ENCODE data around the gene ZNF688. TPM values are rescaled to one million over a fixed set of nuclear protein-coding genes. Genes with fewer than 3 reads are reported as not detected.
A peak's percentile ranks its signal among the peaks of the same experiment; 100 is the strongest.
"Not testable (repeated sequence)": the region's sequence is repeated elsewhere in the genome, so short reads cannot be mapped to it uniquely, and the experiment has no call there.

The ZNF688 gene
- polyA plus RNA-seq, 2 donors = 8.4 to 16.3 TPM

DNA sequence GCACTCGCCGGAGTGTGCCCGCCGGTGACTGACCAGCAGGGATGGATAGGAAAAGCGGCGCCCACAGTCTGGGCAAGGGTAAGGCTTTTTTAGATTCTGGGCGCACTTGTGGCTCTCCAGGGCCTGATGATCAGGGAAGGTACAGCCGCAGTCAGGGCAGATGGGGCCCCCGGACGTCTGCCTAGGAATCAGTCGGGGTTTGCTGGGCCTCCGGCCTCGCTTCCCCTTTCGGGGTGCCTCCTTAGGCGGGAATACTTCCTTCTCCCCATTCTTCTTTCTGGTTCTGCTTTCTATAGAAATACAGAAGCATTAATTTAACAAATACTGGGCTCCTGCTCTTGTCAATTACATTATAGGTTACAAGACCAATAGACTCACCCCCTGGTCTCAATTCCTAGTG is 33.6 kb upstream of the ZNF688 start:
- H3K36me3 ChIP-seq (ENCODE audit: control insufficient read depth in 2 of 2, insufficient read depth in 2 of 2, low read length in 1 of 2) = peaks cover 15 to 17% of the 10 kb centered on the region in 2 donors
- H3K4me1 ChIP-seq (ENCODE audit: control insufficient read depth in 2 of 2, insufficient read depth in 2 of 2, low read length in 1 of 2) = no peaks in the 10 kb centered on the region
- no peak overlapping the region for H3K4me3 ChIP-seq (ENCODE audit: low read depth in 1 of 2, low read length in 2 of 2)
- no peaks in the 10 kb centered on the region for H3K27me3 ChIP-seq (ENCODE audit: control insufficient read depth in 1 of 2, insufficient read depth in 2 of 2, low read length in 2 of 2)
- peaks cover 0 to 2% of the 10 kb centered on the region in 2 donors for H3K9me3 ChIP-seq (ENCODE audit: control insufficient read depth in 2 of 2, insufficient read depth in 1 of 2, low read depth in 1 of 2, low read length in 1 of 2)
- 91% methylated on average over 15 of the region's 15 CpGs for WGBS, 2 donors
- H3K27ac ChIP-seq (ENCODE audit: low read depth in 2 of 2, low read length in 1 of 2) = no peak overlapping the region

DNA sequence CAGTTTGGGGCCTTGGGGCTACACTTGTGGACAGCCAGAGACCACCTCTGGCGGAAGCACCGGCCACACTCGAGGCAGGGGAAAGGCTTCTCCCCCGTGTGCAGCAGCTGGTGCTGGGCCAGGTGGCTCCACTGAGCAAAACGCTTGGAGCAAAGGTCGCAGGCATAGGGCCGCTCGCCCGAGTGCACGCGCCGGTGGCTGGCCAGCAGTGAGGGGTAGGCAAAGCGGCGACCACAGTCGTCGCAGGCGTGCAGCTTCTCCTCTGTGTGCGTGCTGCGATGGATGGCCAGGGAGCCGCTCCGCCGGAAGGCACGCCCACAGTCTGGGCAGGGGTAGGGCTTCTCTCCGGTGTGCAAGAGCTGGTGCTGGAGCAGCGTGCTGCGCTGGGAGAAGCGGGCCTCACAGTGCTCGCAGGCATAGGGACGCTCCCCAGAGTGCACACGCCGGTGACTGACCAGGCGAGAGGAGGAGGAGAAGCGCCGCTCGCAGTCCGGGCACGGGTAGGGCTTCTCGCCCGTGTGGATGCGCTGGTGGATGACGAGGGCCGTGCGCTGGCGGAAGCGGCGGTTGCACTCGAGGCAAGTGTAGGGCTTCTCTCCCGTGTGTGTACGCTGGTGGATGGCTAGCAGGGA is 32.9 kb upstream of the ZNF688 start:
- Histone ChIP-seq H3K27me3 (ENCODE audit: control insufficient read depth in 1 of 2, insufficient read depth in 2 of 2, low read length in 2 of 2) (no peaks in the 10 kb centered on the region), H3K4me1 (ENCODE audit: control insufficient read depth in 2 of 2, insufficient read depth in 2 of 2, low read length in 1 of 2) (no peaks in the 10 kb centered on the region), H3K36me3 (ENCODE audit: control insufficient read depth in 2 of 2, insufficient read depth in 2 of 2, low read length in 1 of 2) (peaks cover 15 to 17% of the 10 kb centered on the region in 2 donors), H3K4me3 (ENCODE audit: low read depth in 1 of 2, low read length in 2 of 2) (no peak overlapping the region), H3K9me3 (ENCODE audit: control insufficient read depth in 2 of 2, insufficient read depth in 1 of 2, low read depth in 1 of 2, low read length in 1 of 2) (peaks cover 0 to 2% of the 10 kb centered on the region in 2 donors), H3K27ac (ENCODE audit: low read depth in 2 of 2, low read length in 1 of 2) (no peak overlapping the region)
- 87 to 93% methylated on average over 49 of the region's 49 CpGs for WGBS, 2 donors

DNA sequence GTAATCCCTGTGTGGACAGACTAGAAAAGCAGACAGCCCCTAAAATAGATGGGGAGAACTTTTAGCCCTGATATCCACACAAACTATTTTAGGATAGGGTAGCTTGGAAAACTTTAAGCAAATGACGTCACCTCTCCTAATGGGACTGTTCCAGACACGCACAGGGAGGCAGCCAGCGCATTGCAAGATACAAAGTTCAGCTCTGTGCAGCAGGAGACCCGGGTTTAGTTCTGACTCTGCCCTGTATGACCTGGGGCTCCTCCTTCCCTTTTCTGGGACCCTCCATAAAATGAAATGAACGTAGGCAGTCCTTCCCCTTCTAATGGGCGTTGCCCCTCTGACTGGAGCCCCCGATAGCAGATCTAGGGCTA is 32.4 kb upstream of the ZNF688 start:
- peaks cover 0 to 2% of the 10 kb centered on the region in 2 donors for H3K9me3 ChIP-seq (ENCODE audit: control insufficient read depth in 2 of 2, insufficient read depth in 1 of 2, low read depth in 1 of 2, low read length in 1 of 2)
- no peak overlapping the region for H3K27ac ChIP-seq (ENCODE audit: low read depth in 2 of 2, low read length in 1 of 2)
- 77 to 91% methylated on average over 7 of the region's 7 CpGs for WGBS, 2 donors
- H3K36me3 ChIP-seq (ENCODE audit: control insufficient read depth in 2 of 2, insufficient read depth in 2 of 2, low read length in 1 of 2) = peaks cover 15 to 17% of the 10 kb centered on the region in 2 donors
- no peak overlapping the region for H3K4me3 ChIP-seq (ENCODE audit: low read depth in 1 of 2, low read length in 2 of 2)
- H3K4me1 ChIP-seq (ENCODE audit: control insufficient read depth in 2 of 2, insufficient read depth in 2 of 2, low read length in 1 of 2) = no peaks in the 10 kb centered on the region
- no peaks in the 10 kb centered on the region for H3K27me3 ChIP-seq (ENCODE audit: control insufficient read depth in 1 of 2, insufficient read depth in 2 of 2, low read length in 2 of 2)

DNA sequence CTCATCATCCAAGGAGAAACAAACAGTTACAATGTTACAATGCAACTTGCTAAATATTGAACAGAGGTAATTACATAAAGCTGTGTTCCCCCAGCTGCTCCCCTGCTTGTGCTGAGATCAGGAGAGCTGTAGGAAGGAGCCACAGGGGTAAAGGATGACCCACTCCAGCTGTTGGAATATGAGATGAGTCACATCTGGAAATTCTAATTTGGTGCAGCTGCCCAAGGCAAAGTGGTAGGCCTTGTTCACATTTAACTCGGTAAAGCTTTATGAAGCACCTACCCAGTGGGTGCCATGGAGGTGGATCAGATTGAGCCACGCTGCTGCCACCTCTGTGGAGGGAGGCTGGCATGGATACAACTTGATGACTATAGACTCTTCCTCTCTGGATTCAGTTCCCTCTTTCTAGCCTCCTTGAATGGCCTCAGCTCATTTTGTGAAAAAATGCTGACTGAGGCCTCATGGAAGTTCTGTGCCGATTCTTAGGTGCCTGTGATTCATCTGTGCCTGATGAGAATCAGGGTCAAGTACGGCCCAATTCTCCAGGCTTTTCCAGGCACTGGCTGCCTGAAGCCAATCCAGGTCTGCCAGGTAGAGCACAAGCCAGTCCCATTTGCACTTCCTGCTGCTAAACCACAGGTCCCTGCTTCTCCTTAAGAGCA is 31.2 kb upstream of the ZNF688 start:
- H3K4me3 ChIP-seq (ENCODE audit: low read depth in 1 of 2, low read length in 2 of 2) = no peak overlapping the region
- no peaks in the 10 kb centered on the region for H3K4me1 ChIP-seq (ENCODE audit: control insufficient read depth in 2 of 2, insufficient read depth in 2 of 2, low read length in 1 of 2)
- H3K27me3 ChIP-seq (ENCODE audit: control insufficient read depth in 1 of 2, insufficient read depth in 2 of 2, low read length in 2 of 2) = no peaks in the 10 kb centered on the region
- H3K27ac ChIP-seq (ENCODE audit: low read depth in 2 of 2, low read length in 1 of 2) = peak overlapping the region in 1 of 2 donors; percentile 48
- WGBS, 2 donors = 54 to 61% methylated on average over 4 of the region's 4 CpGs
- H3K9me3 ChIP-seq (ENCODE audit: control insufficient read depth in 2 of 2, insufficient read depth in 1 of 2, low read depth in 1 of 2, low read length in 1 of 2) = peaks cover 0 to 2% of the 10 kb centered on the region in 2 donors
- H3K36me3 ChIP-seq (ENCODE audit: control insufficient read depth in 2 of 2, insufficient read depth in 2 of 2, low read length in 1 of 2) = peaks cover 15 to 17% of the 10 kb centered on the region in 2 donors

DNA sequence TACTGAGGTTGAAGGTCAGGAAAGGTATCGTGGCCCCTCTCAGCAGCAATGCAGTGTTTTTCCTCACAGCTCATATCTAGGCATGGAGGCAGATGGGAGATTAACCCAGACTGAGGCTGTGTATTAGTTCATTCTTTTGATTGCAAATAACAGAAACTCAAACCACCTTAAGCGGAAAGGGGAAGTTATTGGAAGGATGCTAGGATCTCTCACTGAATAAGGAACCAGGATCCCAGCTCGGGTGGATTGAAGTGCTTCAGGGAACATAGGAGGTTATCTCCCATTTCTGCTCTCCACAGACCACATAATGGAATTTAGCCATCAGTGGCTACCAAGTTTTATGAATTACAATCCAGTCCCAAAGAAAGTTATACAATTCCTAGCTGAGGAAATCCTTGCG is 30.5 kb upstream of the ZNF688 start:
- 73 to 86% methylated on average over 4 of the region's 4 CpGs for WGBS, 2 donors
- Histone ChIP-seq H3K4me3 (ENCODE audit: low read depth in 1 of 2, low read length in 2 of 2) (no peak overlapping the region), H3K9me3 (ENCODE audit: control insufficient read depth in 2 of 2, insufficient read depth in 1 of 2, low read depth in 1 of 2, low read length in 1 of 2) (peaks cover 0 to 2% of the 10 kb centered on the region in 2 donors), H3K36me3 (ENCODE audit: control insufficient read depth in 2 of 2, insufficient read depth in 2 of 2, low read length in 1 of 2) (peaks cover 15 to 17% of the 10 kb centered on the region in 2 donors), H3K27ac (ENCODE audit: low read depth in 2 of 2, low read length in 1 of 2) (no peak overlapping the region), H3K4me1 (ENCODE audit: control insufficient read depth in 2 of 2, insufficient read depth in 2 of 2, low read length in 1 of 2) (no peaks in the 10 kb centered on the region), H3K27me3 (ENCODE audit: control insufficient read depth in 1 of 2, insufficient read depth in 2 of 2, low read length in 2 of 2) (no peaks in the 10 kb centered on the region)

DNA sequence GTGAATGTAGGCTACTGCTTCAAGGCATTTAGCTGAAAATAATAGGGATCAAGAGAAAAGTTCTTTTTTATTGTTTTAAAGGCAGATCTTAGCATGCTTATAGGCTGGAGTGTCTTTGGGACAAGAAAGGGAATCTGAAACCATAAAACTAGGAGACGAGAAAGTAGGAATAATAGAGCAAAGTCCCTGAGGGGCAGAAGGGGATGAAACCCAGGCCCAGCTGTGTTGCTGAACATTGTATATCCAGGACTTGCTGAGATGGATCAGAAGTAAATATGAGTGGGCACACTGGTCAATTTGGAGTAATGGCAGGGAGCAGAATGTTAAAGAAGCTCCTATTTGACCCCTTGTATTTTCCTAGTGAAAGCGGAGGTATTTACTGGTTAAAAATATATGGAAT is 29.4 kb upstream of the ZNF688 start:
- no peak overlapping the region for H3K4me3 ChIP-seq (ENCODE audit: low read depth in 1 of 2, low read length in 2 of 2)
- peaks cover 0 to 2% of the 10 kb centered on the region in 2 donors for H3K9me3 ChIP-seq (ENCODE audit: control insufficient read depth in 2 of 2, insufficient read depth in 1 of 2, low read depth in 1 of 2, low read length in 1 of 2)
- no peaks in the 10 kb centered on the region for H3K27me3 ChIP-seq (ENCODE audit: control insufficient read depth in 1 of 2, insufficient read depth in 2 of 2, low read length in 2 of 2)
- 88 to 96% methylated on average over 2 of the region's 2 CpGs for WGBS, 2 donors
- peaks cover 15 to 17% of the 10 kb centered on the region in 2 donors for H3K36me3 ChIP-seq (ENCODE audit: control insufficient read depth in 2 of 2, insufficient read depth in 2 of 2, low read length in 1 of 2)
- no peak overlapping the region for H3K27ac ChIP-seq (ENCODE audit: low read depth in 2 of 2, low read length in 1 of 2)
- no peaks in the 10 kb centered on the region for H3K4me1 ChIP-seq (ENCODE audit: control insufficient read depth in 2 of 2, insufficient read depth in 2 of 2, low read length in 1 of 2)

DNA sequence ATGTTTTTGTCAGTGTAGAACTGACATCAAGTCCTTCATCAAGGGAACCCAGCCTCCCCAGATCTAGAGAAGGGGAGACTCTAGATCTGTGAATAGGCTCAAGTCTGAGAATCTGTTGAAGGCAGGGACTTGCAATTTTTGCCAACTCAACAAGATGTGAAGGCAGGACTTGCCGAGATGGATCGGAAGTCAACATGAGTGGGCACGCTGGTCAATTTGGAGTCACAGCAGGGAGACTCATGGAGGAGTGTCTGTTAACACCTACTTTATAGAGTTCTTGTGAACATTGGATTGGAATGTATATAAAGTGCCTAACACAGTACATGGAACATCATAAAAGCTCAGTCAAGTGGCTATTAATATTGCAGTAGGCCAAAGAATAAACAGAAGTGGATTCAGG is 28.7 kb upstream of the ZNF688 start:
- Histone ChIP-seq H3K9me3 (ENCODE audit: control insufficient read depth in 2 of 2, insufficient read depth in 1 of 2, low read depth in 1 of 2, low read length in 1 of 2) (peaks cover 0 to 2% of the 10 kb centered on the region in 2 donors), H3K36me3 (ENCODE audit: control insufficient read depth in 2 of 2, insufficient read depth in 2 of 2, low read length in 1 of 2) (peaks cover 15 to 17% of the 10 kb centered on the region in 2 donors), H3K4me3 (ENCODE audit: low read depth in 1 of 2, low read length in 2 of 2) (no peak overlapping the region), H3K4me1 (ENCODE audit: control insufficient read depth in 2 of 2, insufficient read depth in 2 of 2, low read length in 1 of 2) (no peaks in the 10 kb centered on the region), H3K27ac (ENCODE audit: low read depth in 2 of 2, low read length in 1 of 2) (no peak overlapping the region), H3K27me3 (ENCODE audit: control insufficient read depth in 1 of 2, insufficient read depth in 2 of 2, low read length in 2 of 2) (no peaks in the 10 kb centered on the region)
- WGBS, 2 donors = 85 to 88% methylated on average over 3 of the region's 3 CpGs

DNA sequence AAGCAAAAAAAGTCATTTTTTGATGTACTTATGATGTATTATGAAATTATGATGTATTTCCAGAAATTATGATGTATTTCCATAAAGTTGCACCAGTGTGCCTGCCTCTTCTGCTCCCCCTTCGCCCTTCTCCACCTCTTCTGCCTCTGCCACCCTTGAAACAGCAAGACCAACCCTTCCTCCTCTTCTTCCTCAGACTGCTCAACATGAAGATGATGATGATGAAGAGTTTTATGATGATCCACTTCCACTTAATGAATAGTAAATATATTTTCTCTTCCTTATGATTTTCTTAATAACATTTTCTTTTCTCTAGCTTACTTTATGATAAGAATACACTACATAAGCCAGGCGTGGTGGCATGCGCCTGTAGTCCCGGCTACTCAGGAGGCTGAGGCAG is 21.4 kb upstream of the ZNF688 start:
- no peaks in the 10 kb centered on the region for H3K9me3 ChIP-seq (ENCODE audit: control insufficient read depth in 2 of 2, insufficient read depth in 1 of 2, low read depth in 1 of 2, low read length in 1 of 2)
- no peaks in the 10 kb centered on the region for H3K36me3 ChIP-seq (ENCODE audit: control insufficient read depth in 2 of 2, insufficient read depth in 2 of 2, low read length in 1 of 2)
- H3K4me3 ChIP-seq (ENCODE audit: low read depth in 1 of 2, low read length in 2 of 2) = no peak overlapping the region

DNA sequence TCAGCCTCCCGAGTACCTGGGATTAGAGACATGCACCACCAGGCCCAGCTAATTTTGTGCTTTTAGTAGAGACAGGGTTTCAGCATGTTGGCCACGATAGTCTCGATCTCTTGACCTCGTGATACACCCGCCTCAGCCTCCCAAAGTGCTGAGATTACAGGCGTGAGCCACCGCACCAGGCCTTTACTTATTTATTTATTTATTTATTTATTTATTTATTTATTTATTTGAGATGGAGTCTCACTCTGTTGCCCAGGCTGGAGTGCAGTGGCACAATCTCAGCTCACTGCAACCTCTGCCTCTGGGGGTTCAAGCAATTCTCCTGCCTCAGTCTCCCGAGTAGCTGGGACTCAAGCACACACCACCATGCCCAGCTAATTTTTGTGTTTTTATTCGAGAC is 19.4 kb upstream of the ZNF688 start:
- not testable (repeated sequence) for H3K9me3 ChIP-seq (ENCODE audit: control insufficient read depth in 2 of 2, insufficient read depth in 1 of 2, low read depth in 1 of 2, low read length in 1 of 2); H3K36me3 ChIP-seq (ENCODE audit: control insufficient read depth in 2 of 2, insufficient read depth in 2 of 2, low read length in 1 of 2); H3K4me3 ChIP-seq (ENCODE audit: low read depth in 1 of 2, low read length in 2 of 2); H3K4me1 ChIP-seq (ENCODE audit: control insufficient read depth in 2 of 2, insufficient read depth in 2 of 2, low read length in 1 of 2); H3K27ac ChIP-seq (ENCODE audit: low read depth in 2 of 2, low read length in 1 of 2); H3K27me3 ChIP-seq (ENCODE audit: control insufficient read depth in 1 of 2, insufficient read depth in 2 of 2, low read length in 2 of 2)
- 95 to 97% methylated on average over 9 of the region's 9 CpGs for WGBS, 2 donors

More for the DNA sequence above, 21.4 kb upstream of the ZNF688 start:
- no peak overlapping the region for H3K27ac ChIP-seq (ENCODE audit: low read depth in 2 of 2, low read length in 1 of 2)
- no peaks in the 10 kb centered on the region for H3K27me3 ChIP-seq (ENCODE audit: control insufficient read depth in 1 of 2, insufficient read depth in 2 of 2, low read length in 2 of 2)
- WGBS, 2 donors = 94 to 95% methylated on average over 4 of the region's 4 CpGs
- no peaks in the 10 kb centered on the region for H3K4me1 ChIP-seq (ENCODE audit: control insufficient read depth in 2 of 2, insufficient read depth in 2 of 2, low read length in 1 of 2)

DNA sequence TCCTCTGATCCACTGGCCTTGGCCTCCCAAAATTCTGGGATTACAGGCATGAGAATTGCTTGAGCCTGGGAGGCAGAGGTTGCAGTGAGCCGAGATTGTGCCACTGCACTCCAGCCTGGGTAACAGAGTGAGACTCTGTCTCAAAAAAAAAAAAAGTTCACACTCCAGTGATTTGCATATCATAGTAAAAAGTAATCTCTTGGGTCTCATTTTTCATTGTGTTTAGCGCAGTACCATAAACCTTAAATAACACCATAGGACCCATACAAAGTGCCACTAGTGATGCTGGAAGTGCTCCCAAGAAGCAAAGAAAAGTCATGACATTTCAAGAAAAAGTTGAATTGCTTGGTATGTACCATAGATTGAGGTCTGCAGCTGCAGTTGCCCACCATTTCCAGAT is 18.1 kb upstream of the ZNF688 start:
- not testable (repeated sequence) for H3K9me3 ChIP-seq (ENCODE audit: control insufficient read depth in 2 of 2, insufficient read depth in 1 of 2, low read depth in 1 of 2, low read length in 1 of 2); H3K36me3 ChIP-seq (ENCODE audit: control insufficient read depth in 2 of 2, insufficient read depth in 2 of 2, low read length in 1 of 2); H3K27ac ChIP-seq (ENCODE audit: low read depth in 2 of 2, low read length in 1 of 2); H3K4me1 ChIP-seq (ENCODE audit: control insufficient read depth in 2 of 2, insufficient read depth in 2 of 2, low read length in 1 of 2); H3K27me3 ChIP-seq (ENCODE audit: control insufficient read depth in 1 of 2, insufficient read depth in 2 of 2, low read length in 2 of 2); H3K4me3 ChIP-seq (ENCODE audit: low read depth in 1 of 2, low read length in 2 of 2)
- WGBS, 2 donors = 95 to 99% methylated on average over 2 of the region's 2 CpGs

Data from esophagus (tissue), 2 donors.